IPS-15b (cell line): ENCODE measurements around the gene SHPK.

Source experiments
- H3K27me3 ChIP-seq: one replicate; pipeline ENCODE4 v1.6.1; 2013; ENCODE audit warnings: low read length; ENCODE audit not compliant: control insufficient read depth, insufficient read depth
- H3K36me3 ChIP-seq: one replicate; pipeline ENCODE4 v1.6.1; 2013; ENCODE audit warnings: low read length; ENCODE audit not compliant: control insufficient read depth, insufficient read depth
- H3K4me1 ChIP-seq: one replicate; pipeline ENCODE4 v1.6.1; 2013; ENCODE audit warnings: mild to moderate bottlenecking, low read length; ENCODE audit not compliant: control insufficient read depth, insufficient read depth
- H3K4me3 ChIP-seq: one replicate; pipeline ENCODE4 v1.5.1; 2013; ENCODE audit warnings: low read depth, low read length
- H3K9ac ChIP-seq: one replicate; pipeline ENCODE4 v1.6.1; 2013; ENCODE audit warnings: low read depth, mild to moderate bottlenecking, low read length
- H3K9me3 ChIP-seq: one replicate; pipeline ENCODE4 v1.6.1; 2013; ENCODE audit warnings: mild to moderate bottlenecking, low read length; ENCODE audit not compliant: control insufficient read depth, insufficient read depth

The SHPK gene

GRCh38 chr17:3639981-3640596 is 4.0 kb upstream of the SHPK start:
- Histone ChIP-seq H3K9me3 (no peaks in the 10 kb centered on the region), H3K36me3 (peaks cover 16% of the 10 kb centered on the region), H3K9ac (no peak overlapping the region), H3K4me3 (no peak overlapping the region), H3K27me3 (no peaks in the 10 kb centered on the region), H3K4me1 (peaks cover 4% of the 10 kb centered on the region)

- Histone ChIP-seq H3K4me1 (peaks cover 4% of the 10 kb centered on the region), H3K4me3 (peak overlapping the region; percentile 89), H3K9ac (peak overlapping the region; percentile 97), H3K27me3 (no peaks in the 10 kb centered on the region), H3K36me3 (peaks cover 17% of the 10 kb centered on the region), H3K9me3 (no peaks in the 10 kb centered on the region)
These were observed 891 bp upstream of the SHPK start for GRCh38 chr17:3636908-3637373.

GRCh38 chr17:3635474-3636153 is 436 bp downstream of the SHPK start:
- Histone ChIP-seq H3K27me3 (no peaks in the 10 kb centered on the region), H3K9me3 (no peaks in the 10 kb centered on the region), H3K4me1 (peaks cover 2% of the 10 kb centered on the region), H3K36me3 (peaks cover 13% of the 10 kb centered on the region), H3K9ac (peak overlapping the region; percentile 81), H3K4me3 (peak overlapping the region; percentile 84)

- no peaks in the 10 kb centered on the region for H3K27me3 ChIP-seq
- peaks cover 2% of the 10 kb centered on the region for H3K4me1 ChIP-seq
- H3K9ac ChIP-seq, result no peak overlapping the region
- H3K4me3 ChIP-seq, result no peak overlapping the region
- H3K36me3 ChIP-seq, result peaks cover 16% of the 10 kb centered on the region
- H3K9me3 ChIP-seq, result no peaks in the 10 kb centered on the region
These were observed 3.8 kb downstream of the SHPK start for GRCh38 chr17:3632287-3632686.

- Histone ChIP-seq H3K4me3 (no peak overlapping the region), H3K36me3 (peaks cover 15% of the 10 kb centered on the region), H3K9ac (no peak overlapping the region), H3K27me3 (no peaks in the 10 kb centered on the region), H3K9me3 (no peaks in the 10 kb centered on the region), H3K4me1 (peaks cover 2% of the 10 kb centered on the region)
These were observed 5.3 kb downstream of the SHPK start for GRCh38 chr17:3630781-3631180.

GRCh38 chr17:3627769-3628167 is 8.3 kb downstream of the SHPK start:
- Histone ChIP-seq H3K9me3 (no peaks in the 10 kb centered on the region), H3K4me1 (no peaks in the 10 kb centered on the region), H3K36me3 (peaks cover 34% of the 10 kb centered on the region), H3K4me3 (no peak overlapping the region), H3K9ac (no peak overlapping the region), H3K27me3 (no peaks in the 10 kb centered on the region)

- Histone ChIP-seq H3K4me1 (no peaks in the 10 kb centered on the region), H3K4me3 (no peak overlapping the region), H3K36me3 (peaks cover 32% of the 10 kb centered on the region), H3K9me3 (no peaks in the 10 kb centered on the region), H3K9ac (no peak overlapping the region), H3K27me3 (no peaks in the 10 kb centered on the region)
These were observed 8.9 kb downstream of the SHPK start for GRCh38 chr17:3626831-3627768.

- Histone ChIP-seq H3K9me3 (no peaks in the 10 kb centered on the region), H3K36me3 (peaks cover 33% of the 10 kb centered on the region), H3K27me3 (no peaks in the 10 kb centered on the region), H3K9ac (no peak overlapping the region), H3K4me1 (no peaks in the 10 kb centered on the region), H3K4me3 (no peak overlapping the region)
These were observed 13.0 kb downstream of the SHPK start for GRCh38 chr17:3622977-3623594.

- Histone ChIP-seq H3K4me1 (no peaks in the 10 kb centered on the region), H3K9me3 (no peaks in the 10 kb centered on the region), H3K27me3 (no peaks in the 10 kb centered on the region), H3K9ac (no peak overlapping the region), H3K4me3 (no peak overlapping the region), H3K36me3 (peaks cover 40% of the 10 kb centered on the region)
These were observed 14.8 kb downstream of the SHPK start for GRCh38 chr17:3621146-3621720.

GRCh38 chr17:3615160-3615870 is 20.7 kb downstream of the SHPK start:
- H3K9ac ChIP-seq, result no peak overlapping the region
- no peak overlapping the region for H3K4me3 ChIP-seq
- no peaks in the 10 kb centered on the region for H3K27me3 ChIP-seq
- H3K9me3 ChIP-seq, result no peaks in the 10 kb centered on the region
- no peaks in the 10 kb centered on the region for H3K4me1 ChIP-seq
- peaks cover 34% of the 10 kb centered on the region for H3K36me3 ChIP-seq

GRCh38 chr17:3613124-3613523 is 22.9 kb downstream of the SHPK start:
- Histone ChIP-seq H3K36me3 (peaks cover 46% of the 10 kb centered on the region), H3K9ac (no peak overlapping the region), H3K27me3 (no peaks in the 10 kb centered on the region), H3K4me1 (no peaks in the 10 kb centered on the region), H3K4me3 (no peak overlapping the region), H3K9me3 (no peaks in the 10 kb centered on the region)
